ENCODE data around the gene CMPK1.

GRCh38 chr1:47402591-47402990 lies 69.0 kb downstream of the CMPK1 start:
- TF ChIP-seq POLR2AphosphoS5 (IDR thresholded peaks at IDR 0.05) (no peak), CTCF (IDR thresholded peaks at IDR 0.05) (no peak)
